ENCODE results near the gene SH3GL2. TPM values are rescaled to one million over a fixed set of nuclear protein-coding genes. Genes with fewer than 3 reads are reported as not detected.

The SH3GL2 gene
- polyA plus RNA-seq: under 1 TPM; 0.04 to 0.11 TPM

GRCh38 chr9:17578911-17579793 lies at the start of gene SH3GL2:
TSS of gene SH3GL2 (plus strand) at chr9:17579066.
- no peak within 1 kb of the TSS for H3K27ac ChIP-seq (ENCODE audit: low read depth in 2 of 2, low read length in 1 of 2)
- peaks cover 0 to 13% of the 10 kb centered on the region in 2 donors for H3K27me3 ChIP-seq (ENCODE audit: control insufficient read depth in 1 of 2, insufficient read depth in 2 of 2, low read length in 2 of 2)
- H3K4me1 ChIP-seq (ENCODE audit: control insufficient read depth in 2 of 2, insufficient read depth in 2 of 2, low read length in 1 of 2): peaks cover 5% of the 10 kb centered on the region in 2 donors
- H3K9me3 ChIP-seq (ENCODE audit: control insufficient read depth in 2 of 2, insufficient read depth in 1 of 2, low read depth in 1 of 2, low read length in 1 of 2): peaks cover 0 to 3% of the 10 kb centered on the region in 2 donors
- no peaks in the 10 kb centered on the region for H3K36me3 ChIP-seq (ENCODE audit: control insufficient read depth in 2 of 2, insufficient read depth in 2 of 2, low read length in 1 of 2)
- peak within 1 kb of the TSS; percentile 37 to 40 for H3K4me3 ChIP-seq (ENCODE audit: low read depth in 1 of 2, low read length in 2 of 2)
- 1 to 2% methylated on average over 97 to 109 of the region's 109 CpGs for WGBS, 2 donors

- Histone ChIP-seq H3K27ac (ENCODE audit: low read depth in 2 of 2, low read length in 1 of 2) (no peak overlapping the region), H3K4me3 (ENCODE audit: low read depth in 1 of 2, low read length in 2 of 2) (no peak overlapping the region), H3K36me3 (ENCODE audit: control insufficient read depth in 2 of 2, insufficient read depth in 2 of 2, low read length in 1 of 2) (no peaks in the 10 kb centered on the region), H3K4me1 (ENCODE audit: control insufficient read depth in 2 of 2, insufficient read depth in 2 of 2, low read length in 1 of 2) (no peaks in the 10 kb centered on the region), H3K9me3 (ENCODE audit: control insufficient read depth in 2 of 2, insufficient read depth in 1 of 2, low read depth in 1 of 2, low read length in 1 of 2) (no peaks in the 10 kb centered on the region), H3K27me3 (ENCODE audit: control insufficient read depth in 1 of 2, insufficient read depth in 2 of 2, low read length in 2 of 2) (no peaks in the 10 kb centered on the region)
- WGBS, 2 donors: 47 to 48% methylated on average over 10 of the region's 10 CpGs
Measured at GRCh38 chr9:17531642-17532254, 47.1 kb upstream of the SH3GL2 start.

GRCh38 chr9:17532461-17532860 lies 46.4 kb upstream of the SH3GL2 start:
- Histone ChIP-seq H3K9me3 (ENCODE audit: control insufficient read depth in 2 of 2, insufficient read depth in 1 of 2, low read depth in 1 of 2, low read length in 1 of 2) (no peaks in the 10 kb centered on the region), H3K27ac (ENCODE audit: low read depth in 2 of 2, low read length in 1 of 2) (no peak overlapping the region), H3K4me1 (ENCODE audit: control insufficient read depth in 2 of 2, insufficient read depth in 2 of 2, low read length in 1 of 2) (no peaks in the 10 kb centered on the region), H3K36me3 (ENCODE audit: control insufficient read depth in 2 of 2, insufficient read depth in 2 of 2, low read length in 1 of 2) (no peaks in the 10 kb centered on the region), H3K4me3 (ENCODE audit: low read depth in 1 of 2, low read length in 2 of 2) (no peak overlapping the region), H3K27me3 (ENCODE audit: control insufficient read depth in 1 of 2, insufficient read depth in 2 of 2, low read length in 2 of 2) (no peaks in the 10 kb centered on the region)
- 74 to 77% methylated on average over 6 of the region's 6 CpGs for WGBS, 2 donors

- Histone ChIP-seq H3K4me3 (ENCODE audit: low read depth in 1 of 2, low read length in 2 of 2) (no peak overlapping the region), H3K9me3 (ENCODE audit: control insufficient read depth in 2 of 2, insufficient read depth in 1 of 2, low read depth in 1 of 2, low read length in 1 of 2) (no peaks in the 10 kb centered on the region), H3K27me3 (ENCODE audit: control insufficient read depth in 1 of 2, insufficient read depth in 2 of 2, low read length in 2 of 2) (no peaks in the 10 kb centered on the region), H3K36me3 (ENCODE audit: control insufficient read depth in 2 of 2, insufficient read depth in 2 of 2, low read length in 1 of 2) (no peaks in the 10 kb centered on the region), H3K27ac (ENCODE audit: low read depth in 2 of 2, low read length in 1 of 2) (no peak overlapping the region), H3K4me1 (ENCODE audit: control insufficient read depth in 2 of 2, insufficient read depth in 2 of 2, low read length in 1 of 2) (no peaks in the 10 kb centered on the region)
- 90 to 92% methylated on average over 3 of the region's 3 CpGs for WGBS, 2 donors
Measured at GRCh38 chr9:17535176-17535575, 43.7 kb upstream of the SH3GL2 start.

GRCh38 chr9:17536027-17536426 lies 42.8 kb upstream of the SH3GL2 start:
- Histone ChIP-seq H3K27ac (ENCODE audit: low read depth in 2 of 2, low read length in 1 of 2) (no peak overlapping the region), H3K9me3 (ENCODE audit: control insufficient read depth in 2 of 2, insufficient read depth in 1 of 2, low read depth in 1 of 2, low read length in 1 of 2) (no peaks in the 10 kb centered on the region), H3K4me3 (ENCODE audit: low read depth in 1 of 2, low read length in 2 of 2) (no peak overlapping the region), H3K36me3 (ENCODE audit: control insufficient read depth in 2 of 2, insufficient read depth in 2 of 2, low read length in 1 of 2) (no peaks in the 10 kb centered on the region), H3K27me3 (ENCODE audit: control insufficient read depth in 1 of 2, insufficient read depth in 2 of 2, low read length in 2 of 2) (no peaks in the 10 kb centered on the region), H3K4me1 (ENCODE audit: control insufficient read depth in 2 of 2, insufficient read depth in 2 of 2, low read length in 1 of 2) (no peaks in the 10 kb centered on the region)
- 62 to 76% methylated on average over 7 of the region's 7 CpGs for WGBS, 2 donors

- Histone ChIP-seq H3K4me1 (ENCODE audit: control insufficient read depth in 2 of 2, insufficient read depth in 2 of 2, low read length in 1 of 2) (no peaks in the 10 kb centered on the region), H3K27ac (ENCODE audit: low read depth in 2 of 2, low read length in 1 of 2) (no peak overlapping the region), H3K27me3 (ENCODE audit: control insufficient read depth in 1 of 2, insufficient read depth in 2 of 2, low read length in 2 of 2) (no peaks in the 10 kb centered on the region), H3K9me3 (ENCODE audit: control insufficient read depth in 2 of 2, insufficient read depth in 1 of 2, low read depth in 1 of 2, low read length in 1 of 2) (no peaks in the 10 kb centered on the region), H3K4me3 (ENCODE audit: low read depth in 1 of 2, low read length in 2 of 2) (no peak overlapping the region), H3K36me3 (ENCODE audit: control insufficient read depth in 2 of 2, insufficient read depth in 2 of 2, low read length in 1 of 2) (no peaks in the 10 kb centered on the region)
- 56 to 62% methylated on average over 2 of the region's 2 CpGs for WGBS, 2 donors
Measured at GRCh38 chr9:17551023-17551422, 27.8 kb upstream of the SH3GL2 start.

- Histone ChIP-seq H3K9me3 (ENCODE audit: control insufficient read depth in 2 of 2, insufficient read depth in 1 of 2, low read depth in 1 of 2, low read length in 1 of 2) (no peaks in the 10 kb centered on the region), H3K27me3 (ENCODE audit: control insufficient read depth in 1 of 2, insufficient read depth in 2 of 2, low read length in 2 of 2) (no peaks in the 10 kb centered on the region), H3K27ac (ENCODE audit: low read depth in 2 of 2, low read length in 1 of 2) (no peak overlapping the region), H3K36me3 (ENCODE audit: control insufficient read depth in 2 of 2, insufficient read depth in 2 of 2, low read length in 1 of 2) (no peaks in the 10 kb centered on the region), H3K4me1 (ENCODE audit: control insufficient read depth in 2 of 2, insufficient read depth in 2 of 2, low read length in 1 of 2) (no peaks in the 10 kb centered on the region), H3K4me3 (ENCODE audit: low read depth in 1 of 2, low read length in 2 of 2) (no peak overlapping the region)
- 64 to 69% methylated on average over 4 of the region's 4 CpGs for WGBS, 2 donors
Measured at GRCh38 chr9:17555362-17556054, 23.4 kb upstream of the SH3GL2 start.

- H3K36me3 ChIP-seq (ENCODE audit: control insufficient read depth in 2 of 2, insufficient read depth in 2 of 2, low read length in 1 of 2): no peaks in the 10 kb centered on the region
- WGBS, 2 donors: 77 to 78% methylated on average over 8 of the region's 8 CpGs
- H3K27me3 ChIP-seq (ENCODE audit: control insufficient read depth in 1 of 2, insufficient read depth in 2 of 2, low read length in 2 of 2): no peaks in the 10 kb centered on the region
- H3K9me3 ChIP-seq (ENCODE audit: control insufficient read depth in 2 of 2, insufficient read depth in 1 of 2, low read depth in 1 of 2, low read length in 1 of 2): no peaks in the 10 kb centered on the region
- no peaks in the 10 kb centered on the region for H3K4me1 ChIP-seq (ENCODE audit: control insufficient read depth in 2 of 2, insufficient read depth in 2 of 2, low read length in 1 of 2)
- no peak overlapping the region for H3K4me3 ChIP-seq (ENCODE audit: low read depth in 1 of 2, low read length in 2 of 2)
- H3K27ac ChIP-seq (ENCODE audit: low read depth in 2 of 2, low read length in 1 of 2): no peak overlapping the region
Measured at GRCh38 chr9:17556255-17556654, 22.6 kb upstream of the SH3GL2 start.

GRCh38 chr9:17556935-17557334 lies 21.9 kb upstream of the SH3GL2 start:
- H3K4me3 ChIP-seq (ENCODE audit: low read depth in 1 of 2, low read length in 2 of 2): no peak overlapping the region
- H3K27ac ChIP-seq (ENCODE audit: low read depth in 2 of 2, low read length in 1 of 2): no peak overlapping the region
- H3K36me3 ChIP-seq (ENCODE audit: control insufficient read depth in 2 of 2, insufficient read depth in 2 of 2, low read length in 1 of 2): no peaks in the 10 kb centered on the region
- 22 to 28% methylated on average over 2 of the region's 2 CpGs for WGBS, 2 donors
- no peaks in the 10 kb centered on the region for H3K27me3 ChIP-seq (ENCODE audit: control insufficient read depth in 1 of 2, insufficient read depth in 2 of 2, low read length in 2 of 2)
- H3K9me3 ChIP-seq (ENCODE audit: control insufficient read depth in 2 of 2, insufficient read depth in 1 of 2, low read depth in 1 of 2, low read length in 1 of 2): no peaks in the 10 kb centered on the region
- H3K4me1 ChIP-seq (ENCODE audit: control insufficient read depth in 2 of 2, insufficient read depth in 2 of 2, low read length in 1 of 2): no peaks in the 10 kb centered on the region

All from esophagus (tissue), 2 donors.